ENCODE results near the gene EFEMP2.

The EFEMP2 gene

GRCh38 chr11:65859095-65859811 is 13.3 kb downstream of the EFEMP2 start:
- Histone ChIP-seq H3K9ac (peak overlapping the region; percentile 92 to 99 (median 95)), H3K27ac (peak overlapping the region; percentile 87 to 98 (median 91)), H3K36me3 (peaks cover 50 to 55% (median 53%) of the 10 kb centered on the region in 11 experiments)

DNA sequence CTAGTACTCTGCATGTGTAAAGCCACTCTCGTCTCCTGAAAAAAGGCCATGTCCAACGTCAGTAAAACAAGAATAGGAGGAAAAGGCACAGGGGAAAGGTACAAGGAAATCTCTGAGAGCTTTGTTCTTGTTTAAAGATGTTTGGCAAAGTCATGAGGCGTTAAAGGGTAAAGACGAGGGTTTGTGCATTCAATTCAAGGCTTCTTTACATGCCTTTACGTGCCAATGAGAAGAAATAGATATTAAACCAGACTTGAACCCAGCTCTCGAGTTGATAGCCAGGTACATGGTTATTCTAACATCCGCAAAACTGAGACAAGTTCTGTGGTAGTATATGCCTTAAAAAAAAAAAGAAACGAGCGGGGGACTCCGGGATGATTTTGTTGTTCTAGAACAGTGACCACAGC is 13.9 kb downstream of the EFEMP2 start:
- H4K20me1 ChIP-seq: peaks cover 42 to 72% (median 57%) of the 10 kb centered on the region in 11 experiments
- H3K4me3 ChIP-seq: peak overlapping the region; percentile 84 to 99 (median 96)
- peaks cover 50 to 55% (median 53%) of the 10 kb centered on the region in 11 experiments for H3K36me3 ChIP-seq
- peak overlapping the region; percentile 83 to 98 (median 96) for H3K4me2 ChIP-seq
- H3K27ac ChIP-seq: peak overlapping the region; percentile 87 to 98 (median 91); a peak in 19 of 22 replicates
- H3K9me3 ChIP-seq (replicated peaks in 1 of 11): no peaks in the 10 kb centered on the region; a peak in 1 of 22 replicates
- peaks cover 46 to 60% (median 53%) of the 10 kb centered on the region in 10 experiments for H3K4me1 ChIP-seq
- H3K9ac ChIP-seq: peak overlapping the region; percentile 92 to 99 (median 95)
- H3K27me3 ChIP-seq: no peaks in the 10 kb centered on the region
- TF ChIP-seq Cebpa-rat (IDR thresholded peaks at IDR 0.05): no peak

More at GRCh38 chr11:65859095-65859811, 13.3 kb downstream of the EFEMP2 start:
- Histone ChIP-seq H3K9me3 (replicated peaks in 1 of 11) (no peaks in the 10 kb centered on the region; a peak in 1 of 22 replicates), H3K27me3 (no peaks in the 10 kb centered on the region), H3K4me1 (peaks cover 46 to 61% (median 52%) of the 10 kb centered on the region in 10 experiments), H4K20me1 (peaks cover 36 to 72% (median 57%) of the 10 kb centered on the region in 11 experiments), H3K4me2 (peak overlapping the region; percentile 83 to 98 (median 96)), H3K4me3 (peak overlapping the region; percentile 84 to 99 (median 96))
- TF ChIP-seq Cebpa-rat (IDR thresholded peaks at IDR 0.05): no peak

DNA sequence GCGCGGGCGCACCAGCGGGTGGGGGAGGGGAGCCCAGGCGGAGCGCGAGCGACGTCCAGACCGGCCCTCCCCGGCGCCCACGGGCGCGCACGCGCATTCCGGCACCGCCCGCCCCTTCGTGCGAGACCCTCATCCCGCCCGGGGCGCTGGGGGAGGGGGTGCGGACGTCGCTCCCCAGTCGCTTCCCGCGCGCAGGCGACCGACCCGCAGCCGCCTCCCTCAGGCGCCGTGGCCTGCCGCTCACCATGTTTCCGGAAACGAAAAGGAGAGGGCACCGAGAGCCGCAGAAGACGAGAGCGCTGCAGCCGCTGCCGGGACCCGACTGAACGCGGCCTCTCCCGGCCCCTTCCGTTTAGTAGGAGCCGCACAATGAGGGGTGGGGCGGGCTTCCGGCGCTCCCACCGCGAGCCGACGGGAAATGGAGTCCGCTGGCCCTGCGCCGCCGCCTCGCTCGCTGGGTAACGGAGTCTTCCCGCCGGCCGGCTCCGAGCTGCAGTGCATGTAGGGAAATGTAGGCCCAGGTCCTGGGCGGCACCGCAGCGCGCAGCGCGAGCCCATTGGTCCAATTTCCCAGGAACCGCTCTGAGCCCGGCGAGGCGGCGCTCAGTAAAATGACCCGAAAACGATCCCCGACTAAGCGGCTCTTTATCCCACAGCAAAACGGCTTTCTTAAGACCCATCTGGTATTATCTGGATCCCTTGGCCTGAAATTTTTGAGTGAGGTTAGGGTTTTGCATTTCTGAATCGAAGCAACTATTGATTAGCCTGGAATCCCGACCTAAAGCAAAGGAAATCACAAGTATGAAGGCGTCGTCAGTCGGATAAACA is 14.5 kb downstream of the EFEMP2 start, which contains the start of gene CFL1:
CFL1 (minus strand) TSS at position 328 of the 828 bp plus-strand sequence; CDS start at position 247, 81 bp downstream.
- peaks cover 46 to 59% (median 51%) of the 10 kb centered on the region in 10 experiments for H3K4me1 ChIP-seq

GRCh38 chr11:65857500-65857852 is 15.1 kb downstream of the EFEMP2 start:
- H4K20me1 ChIP-seq: peaks cover 54 to 72% (median 63%) of the 10 kb centered on the region in 11 experiments
- H3K9ac ChIP-seq: peak overlapping the region; percentile 92 to 99 (median 95)
- H3K9me3 ChIP-seq (replicated peaks in 1 of 11): peaks cover 0 to 3% (median 0%) of the 10 kb centered on the region in 11 experiments; a peak in 3 of 22 replicates
- peaks cover 50 to 55% (median 53%) of the 10 kb centered on the region in 11 experiments for H3K36me3 ChIP-seq
- H3K4me3 ChIP-seq: peak overlapping the region; percentile 84 to 99 (median 96)
- no peaks in the 10 kb centered on the region for H3K27me3 ChIP-seq
- TF ChIP-seq Cebpa-rat (IDR thresholded peaks at IDR 0.05): no peak
- peak overlapping the region; percentile 62 to 95 (median 90) for H3K4me2 ChIP-seq
- H3K27ac ChIP-seq: peak overlapping the region; percentile 87 to 98 (median 94)
- H3K4me1 ChIP-seq: peaks cover 44 to 55% (median 48%) of the 10 kb centered on the region in 10 experiments

More for the DNA sequence above, 14.5 kb downstream of the EFEMP2 start, which contains the start of gene CFL1:
- H3K27me3 ChIP-seq: no peaks in the 10 kb centered on the region
- peak within 1 kb of the TSS; percentile 87 to 98 (median 94) for H3K27ac ChIP-seq
- peaks cover 48 to 72% (median 60%) of the 10 kb centered on the region in 11 experiments for H4K20me1 ChIP-seq
- peaks cover 50 to 55% (median 53%) of the 10 kb centered on the region in 11 experiments for H3K36me3 ChIP-seq
- H3K4me2 ChIP-seq: peak within 1 kb of the TSS; percentile 89 to 98 (median 96)
- peak within 1 kb of the TSS; percentile 84 to 99 (median 96) for H3K4me3 ChIP-seq
- no peak for TF ChIP-seq Cebpa-rat (IDR thresholded peaks at IDR 0.05)
- H3K9me3 ChIP-seq (replicated peaks in 1 of 11): no peaks in the 10 kb centered on the region; a peak in 1 of 22 replicates
- peak within 1 kb of the TSS; percentile 92 to 99 (median 95) for H3K9ac ChIP-seq

DNA sequence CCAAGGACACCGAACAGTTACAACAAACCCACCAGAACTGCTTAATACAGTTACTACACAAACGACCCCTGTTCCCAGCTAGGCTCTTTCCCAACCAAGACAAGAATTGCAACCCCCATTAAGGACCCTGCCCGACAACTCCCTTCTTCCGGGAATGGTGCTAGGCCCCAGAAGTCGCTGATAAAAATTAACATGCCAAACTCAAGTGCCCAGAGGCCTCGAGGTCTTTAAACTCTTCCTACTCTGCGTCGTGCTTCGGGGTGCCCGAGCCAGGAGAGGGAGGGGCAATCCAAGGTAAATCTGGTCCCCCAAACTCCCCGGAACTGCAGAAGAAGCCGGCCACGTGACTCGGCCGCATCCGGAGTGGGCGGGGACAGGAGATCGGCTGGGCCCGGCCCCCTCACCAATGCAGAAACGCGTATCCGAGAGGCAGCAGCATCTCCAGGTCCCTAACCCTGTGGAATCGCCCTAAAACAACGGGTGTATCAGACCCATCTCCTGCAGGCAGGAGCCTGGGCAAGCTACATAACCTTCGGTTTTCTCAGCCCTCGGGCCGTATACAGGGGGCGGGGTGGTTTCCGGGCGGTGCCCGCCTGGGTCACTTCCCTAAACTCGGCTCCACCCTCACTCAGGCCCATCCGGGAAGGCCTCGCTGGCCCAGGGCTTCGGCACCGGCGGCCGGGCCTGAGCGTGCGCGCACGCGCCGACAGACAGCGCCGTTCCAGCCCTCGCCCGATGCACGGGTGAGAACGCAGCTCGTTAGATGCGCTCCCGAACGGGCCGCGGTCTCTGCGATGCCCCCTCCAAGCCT is 15.7 kb downstream of the EFEMP2 start:
- H3K4me2 ChIP-seq: peak overlapping the region; percentile 77 to 95 (median 90)
- peak overlapping the region; percentile 87 to 98 (median 94) for H3K27ac ChIP-seq
- H3K9ac ChIP-seq: peak overlapping the region; percentile 92 to 99 (median 95)
- H3K36me3 ChIP-seq: peaks cover 50 to 55% (median 53%) of the 10 kb centered on the region in 11 experiments
- TF ChIP-seq Cebpa-rat (IDR thresholded peaks at IDR 0.05): no peak
- peaks cover 0 to 8% (median 0%) of the 10 kb centered on the region in 11 experiments; a peak in 5 of 22 replicates for H3K9me3 ChIP-seq (replicated peaks in 1 of 11)
- peak overlapping the region; percentile 84 to 99 (median 96) for H3K4me3 ChIP-seq
- peaks cover 38 to 49% (median 44%) of the 10 kb centered on the region in 10 experiments for H3K4me1 ChIP-seq
- H3K27me3 ChIP-seq: no peaks in the 10 kb centered on the region
- H4K20me1 ChIP-seq: peaks cover 59 to 72% (median 64%) of the 10 kb centered on the region in 11 experiments

GRCh38 chr11:65855927-65856363 is 16.7 kb downstream of the EFEMP2 start:
- Histone ChIP-seq H3K27me3 (no peaks in the 10 kb centered on the region), H3K36me3 (peaks cover 55 to 61% (median 59%) of the 10 kb centered on the region in 11 experiments), H3K27ac (peak overlapping the region in 8 of 11 experiments; percentile 87 to 98 (median 92); a peak in 9 of 22 replicates), H4K20me1 (peaks cover 68 to 72% (median 70%) of the 10 kb centered on the region in 11 experiments), H3K4me2 (peak overlapping the region; percentile 77 to 95 (median 90)), H3K9ac (peak overlapping the region; percentile 92 to 99 (median 95)), H3K4me3 (peak overlapping the region; percentile 84 to 99 (median 96)), H3K9me3 (replicated peaks in 1 of 11) (peaks cover 0 to 16% (median 0%) of the 10 kb centered on the region in 11 experiments; a peak in 9 of 22 replicates), H3K4me1 (peaks cover 30 to 41% (median 35%) of the 10 kb centered on the region in 10 experiments)
- TF ChIP-seq Cebpa-rat (IDR thresholded peaks at IDR 0.05): no peak

DNA sequence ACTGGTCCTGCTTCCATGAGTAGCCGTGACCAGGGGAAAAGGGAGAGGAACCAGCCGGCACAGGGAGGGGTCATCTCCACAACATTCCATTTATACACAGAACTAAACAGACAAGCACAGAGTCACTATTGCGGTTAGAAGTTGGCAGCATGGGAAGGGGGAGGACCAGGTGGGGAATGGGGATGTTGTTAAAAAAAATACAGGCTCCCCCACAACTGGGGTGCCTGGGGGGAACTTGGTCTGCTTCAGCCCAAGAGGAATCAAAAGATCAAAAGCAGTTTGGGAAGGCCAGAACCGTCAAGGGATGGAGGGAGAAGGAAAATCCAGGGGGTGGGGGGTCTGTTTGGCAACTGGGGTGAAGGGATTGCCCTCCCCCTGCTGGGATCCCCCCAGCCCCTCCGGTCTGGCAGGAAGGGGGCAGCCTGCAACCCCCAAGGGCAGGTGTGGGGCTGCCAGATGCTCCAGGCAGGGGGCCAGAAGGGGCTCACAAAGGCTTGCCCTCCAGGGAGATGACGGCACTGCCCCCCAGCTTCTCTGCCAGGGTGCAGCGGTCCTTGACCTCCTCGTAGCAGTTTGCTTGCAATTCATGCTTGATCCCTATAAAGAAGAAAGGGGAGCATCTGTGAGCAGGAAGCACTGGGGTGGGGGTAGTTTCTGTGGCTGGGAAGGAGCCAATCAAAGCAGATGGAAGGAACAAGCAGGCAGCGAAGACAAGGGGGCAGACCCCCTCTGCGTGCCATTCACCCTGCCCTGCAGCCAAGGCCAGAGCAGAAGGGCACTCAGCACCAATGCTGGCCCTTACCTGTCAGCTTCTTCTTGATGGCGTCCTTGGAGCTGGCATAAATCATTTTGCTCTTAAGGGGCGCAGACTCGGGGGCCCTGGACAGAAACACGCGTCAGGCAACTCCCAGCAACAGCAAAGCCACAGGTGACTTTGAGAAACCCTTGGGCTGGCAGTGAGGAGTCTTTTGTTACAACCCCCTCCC is 17.5 kb downstream of the EFEMP2 start:
- Histone ChIP-seq H3K9me3 (replicated peaks in 1 of 11) (peaks cover 0 to 16% (median 0%) of the 10 kb centered on the region in 11 experiments; a peak in 9 of 22 replicates), H4K20me1 (peaks cover 73 to 78% (median 78%) of the 10 kb centered on the region in 11 experiments), H3K4me2 (peak overlapping the region; percentile 77 to 95 (median 90)), H3K9ac (peak overlapping the region; percentile 92 to 99 (median 95); a peak in 19 of 22 replicates), H3K27me3 (no peaks in the 10 kb centered on the region), H3K4me1 (peaks cover 30 to 41% (median 35%) of the 10 kb centered on the region in 10 experiments), H3K27ac (peak overlapping the region in 2 of 11 experiments; percentile 3 to 90; a peak in 1 of 22 replicates), H3K36me3 (peaks cover 58 to 65% (median 60%) of the 10 kb centered on the region in 11 experiments), H3K4me3 (peak overlapping the region; percentile 84 to 99 (median 96); a peak in 19 of 20 replicates)
- no peak for TF ChIP-seq Cebpa-rat (IDR thresholded peaks at IDR 0.05)
